ENCODE measurements around the gene DBX2.

GRCh38 chr12:45088608-45089007, 37.7 kb upstream of the DBX2 start:
- no peak for TF ChIP-seq CTCF (IDR thresholded peaks at IDR 0.05)
- TF ChIP-seq EZH2phosphoT487 (IDR thresholded peaks at IDR 0.05): no peak

Data from neural progenitor cell (in vitro differentiated cells).